Stimulated activated CD8-positive, alpha-beta memory T cell treated with anti-CD3 and anti-CD28 coated beads, Interleukin-7, amount 100 ng/mL, for 48 hours (primary cell): ENCODE results near the gene TRIM28.

ENCODE experiments used
- DNase-seq, 2 donors: peaks; one replicate each; pipeline ENCODE4 v3.0.0-alpha.2; 2020; ENCODE audit warnings: low read depth in 1 of 2; ENCODE audit errors: extremely low read depth in 1 of 2

TRIM28 gene

GRCh38 chr19:58559275-58560006, 15.6 kb downstream of the TRIM28 start:
- peak; percentile 75 to 90 for DNase-seq

- DNase-seq = no peak
These were observed 16.4 kb downstream of the TRIM28 start for GRCh38 chr19:58560007-58560887.

- DNase-seq = no peak
These were observed 17.1 kb downstream of the TRIM28 start for GRCh38 chr19:58560921-58561320.

- no peak for DNase-seq
These were observed 17.7 kb downstream of the TRIM28 start for GRCh38 chr19:58561373-58562121.

GRCh38 chr19:58562122-58563033, 18.5 kb downstream of the TRIM28 start:
- DNase-seq = no peak

GRCh38 chr19:58563034-58563573, 19.2 kb downstream of the TRIM28 start:
- DNase-seq = no peak

GRCh38 chr19:58563823-58564222, 20.0 kb downstream of the TRIM28 start:
- DNase-seq = no peak

- no peak for DNase-seq
These were observed 23.1 kb downstream of the TRIM28 start for GRCh38 chr19:58566989-58567388.

- no peak for DNase-seq
These were observed 24.7 kb downstream of the TRIM28 start for GRCh38 chr19:58568453-58569130.

GRCh38 chr19:58569191-58569942, 25.5 kb downstream of the TRIM28 start:
- DNase-seq = no peak

GRCh38 chr19:58569943-58570670, 26.2 kb downstream of the TRIM28 start:
- DNase-seq = no peak

GRCh38 chr19:58570770-58571574, 27.1 kb downstream of the TRIM28 start:
- no peak for DNase-seq

GRCh38 chr19:58571575-58571947, 27.7 kb downstream of the TRIM28 start:
- no peak for DNase-seq

GRCh38 chr19:58572026-58572817, 28.4 kb downstream of the TRIM28 start:
- DNase-seq = no peak

- DNase-seq = peak; percentile 98 to 100
These were observed 29.2 kb downstream of the TRIM28 start, which contains the start of gene MZF1 for GRCh38 chr19:58572818-58573657. TSS of gene MZF1 (minus strand) at chr19:58573335. CDS start at chr19:58571389, 1,946 bp downstream.
